NOMO-1 treated with dmso at 0.1 percent for 144 hours (cell line): ENCODE results near the gene CDYL2.
"Not testable (repeated sequence)": the region's sequence is repeated elsewhere in the genome, so short reads cannot be mapped to it uniquely, and the experiment has no call there.

ENCODE experiments used
- DNase-seq: peaks from one replicate; lab custom pipeline; 2025; ENCODE audit not compliant: unreplicated experiment; lab: John Stamatoyannopoulos, UW

The CDYL2 gene, protein sequence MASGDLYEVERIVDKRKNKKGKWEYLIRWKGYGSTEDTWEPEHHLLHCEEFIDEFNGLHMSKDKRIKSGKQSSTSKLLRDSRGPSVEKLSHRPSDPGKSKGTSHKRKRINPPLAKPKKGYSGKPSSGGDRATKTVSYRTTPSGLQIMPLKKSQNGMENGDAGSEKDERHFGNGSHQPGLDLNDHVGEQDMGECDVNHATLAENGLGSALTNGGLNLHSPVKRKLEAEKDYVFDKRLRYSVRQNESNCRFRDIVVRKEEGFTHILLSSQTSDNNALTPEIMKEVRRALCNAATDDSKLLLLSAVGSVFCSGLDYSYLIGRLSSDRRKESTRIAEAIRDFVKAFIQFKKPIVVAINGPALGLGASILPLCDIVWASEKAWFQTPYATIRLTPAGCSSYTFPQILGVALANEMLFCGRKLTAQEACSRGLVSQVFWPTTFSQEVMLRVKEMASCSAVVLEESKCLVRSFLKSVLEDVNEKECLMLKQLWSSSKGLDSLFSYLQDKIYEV

DNA sequence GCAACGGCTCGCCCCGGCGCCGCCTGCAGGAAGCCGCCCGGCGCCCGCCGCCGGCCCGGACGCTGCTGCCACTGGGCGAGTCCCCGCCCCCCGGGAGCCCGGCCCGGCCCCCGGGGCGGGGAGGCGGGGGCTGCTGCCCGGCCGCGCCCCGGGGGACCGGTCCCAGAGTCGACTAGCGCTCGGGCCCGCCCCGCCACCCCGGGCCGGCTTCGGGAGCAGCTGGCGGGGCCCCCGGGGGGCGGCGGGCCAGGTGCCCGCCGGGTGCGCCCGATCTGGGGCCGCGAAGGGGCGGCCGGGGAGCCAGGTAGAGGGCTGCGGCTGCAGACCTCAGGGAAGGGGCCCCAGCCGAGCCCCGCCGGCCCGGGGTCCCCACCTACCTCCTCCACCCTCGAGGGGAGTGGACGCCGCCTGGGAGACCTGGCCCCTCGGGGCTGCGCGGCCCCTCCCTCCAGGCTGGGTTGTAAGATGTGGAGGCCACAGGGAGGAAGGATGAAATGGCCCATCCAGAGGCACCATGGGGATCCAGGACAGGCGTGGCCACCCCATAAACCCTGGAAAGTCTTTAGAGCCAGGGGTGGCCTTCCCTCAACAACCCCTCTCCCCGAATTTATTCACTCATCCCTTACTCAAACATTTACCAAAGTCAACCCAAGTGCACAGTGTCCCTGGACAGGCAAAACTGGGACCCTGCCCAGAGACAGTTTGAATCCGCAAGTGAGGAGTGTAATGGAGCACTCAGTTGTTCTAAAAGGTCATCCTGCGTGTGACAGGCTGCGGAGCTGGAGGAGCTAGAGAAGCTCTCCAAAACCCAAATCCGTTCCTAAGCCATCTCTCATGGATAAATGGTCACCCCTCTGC lies at the start of gene CDYL2:
Gene CDYL2, minus strand, starts transcription at position 73 of the 858 bp plus-strand sequence. CDS start 425 bp downstream, outside the sequence.
- DNase-seq, result peak; percentile 28

DNA sequence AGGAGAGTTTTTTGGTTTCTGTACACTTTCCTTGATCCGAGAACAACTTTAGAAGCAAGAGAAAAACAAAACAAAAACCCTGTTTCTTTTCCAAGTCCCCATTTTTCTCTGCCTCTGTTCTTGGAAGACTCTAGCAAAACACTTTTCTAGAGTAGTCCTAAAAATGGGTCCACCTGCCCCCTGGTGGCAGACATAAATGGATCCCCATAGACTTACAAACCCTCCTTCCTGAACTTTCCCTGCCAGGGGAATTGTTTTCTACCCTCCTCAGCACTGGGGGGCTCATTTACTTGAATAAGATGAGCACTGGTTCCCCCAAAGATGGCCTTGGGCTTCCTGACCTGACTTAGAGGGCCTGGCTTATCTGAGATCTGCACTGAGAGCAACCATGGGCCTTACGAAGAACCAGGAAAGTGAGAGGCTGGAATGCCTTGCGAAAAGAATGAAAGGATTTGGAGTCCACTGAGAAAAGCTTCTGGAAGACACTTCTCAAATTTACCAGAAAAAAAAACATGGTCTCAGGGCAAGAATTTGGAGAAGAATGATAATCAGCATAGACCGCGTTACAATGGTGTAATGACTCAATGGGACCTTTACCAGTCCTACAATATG lies 48.0 kb upstream of the CDYL2 start:
- DNase-seq, result no peak

DNA sequence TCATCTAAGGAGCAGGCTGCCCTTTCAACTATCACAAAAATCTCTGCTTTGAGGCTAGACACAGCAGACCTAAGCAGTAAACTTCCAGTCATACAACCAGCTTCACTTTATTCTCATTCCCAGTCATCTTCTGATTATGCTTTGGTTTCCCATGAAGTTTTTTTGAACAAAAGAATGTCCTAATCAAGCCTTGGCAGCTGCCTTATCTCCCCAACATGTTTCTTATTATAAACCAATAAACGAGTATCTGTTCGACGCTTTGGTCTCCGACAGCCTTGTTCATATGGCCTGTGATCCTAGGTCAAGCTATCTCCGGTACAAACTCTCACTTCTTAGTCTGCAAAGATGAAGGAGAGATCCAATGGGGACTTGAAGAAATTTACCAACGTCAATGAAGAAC lies 47.4 kb upstream of the CDYL2 start:
- DNase-seq, result no peak

DNA sequence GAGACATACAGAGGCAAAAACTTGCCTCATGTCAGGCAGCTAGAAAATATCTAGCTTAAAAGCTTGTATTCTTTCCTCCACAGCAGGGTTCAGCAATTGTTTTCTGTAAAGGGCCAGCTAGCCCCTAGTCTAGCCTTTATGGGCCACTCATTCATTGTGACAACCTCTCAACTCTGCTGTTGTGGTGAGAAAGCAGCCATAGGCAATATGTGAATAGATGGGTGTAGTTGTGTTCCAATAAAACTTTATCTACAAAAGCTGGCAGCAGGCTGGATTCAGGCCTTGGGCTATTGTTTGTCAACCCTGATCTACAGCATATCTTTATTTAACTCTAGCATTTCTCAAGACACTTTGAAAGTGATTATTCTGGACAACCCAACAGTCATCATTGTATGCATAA lies 46.4 kb upstream of the CDYL2 start:
- no peak for DNase-seq

DNA sequence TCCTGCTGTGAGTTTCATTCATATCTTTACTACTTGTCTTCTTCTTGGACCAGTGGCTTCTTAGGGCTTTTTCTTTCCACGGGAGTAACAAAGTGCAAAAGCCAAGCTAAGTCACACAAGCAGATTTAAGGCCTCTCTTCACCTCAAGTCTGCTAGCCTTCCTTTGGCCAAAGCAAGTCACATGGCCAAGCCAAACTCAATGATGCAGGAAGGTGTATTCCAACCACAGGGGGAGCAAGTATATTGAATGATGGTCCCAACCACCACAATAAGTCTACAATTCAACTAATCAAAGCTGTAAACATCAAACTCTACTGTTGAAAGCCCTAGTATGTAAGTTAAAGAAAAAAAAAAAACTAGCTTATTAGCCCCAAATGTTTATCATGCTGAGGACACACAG lies 44.5 kb upstream of the CDYL2 start:
- DNase-seq, result no peak

DNA sequence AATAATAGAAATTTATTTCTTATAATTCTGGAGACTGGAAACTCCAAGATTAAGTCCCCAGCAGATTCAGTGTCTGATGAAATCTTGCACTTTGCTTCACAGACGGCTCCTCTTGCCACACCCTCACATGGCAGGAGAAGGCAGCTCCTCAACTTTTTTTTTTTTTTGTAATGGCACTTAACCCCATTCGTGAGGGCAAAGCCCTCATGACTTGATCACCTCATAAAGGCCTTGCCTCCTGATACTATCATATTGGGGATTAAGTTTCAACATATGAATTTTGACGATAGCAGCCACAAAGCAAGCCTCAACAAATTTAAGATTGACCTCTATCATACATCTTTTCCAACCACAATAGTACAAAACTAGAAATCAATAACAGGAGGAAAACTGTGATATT lies 42.3 kb upstream of the CDYL2 start:
- DNase-seq, result no peak

DNA sequence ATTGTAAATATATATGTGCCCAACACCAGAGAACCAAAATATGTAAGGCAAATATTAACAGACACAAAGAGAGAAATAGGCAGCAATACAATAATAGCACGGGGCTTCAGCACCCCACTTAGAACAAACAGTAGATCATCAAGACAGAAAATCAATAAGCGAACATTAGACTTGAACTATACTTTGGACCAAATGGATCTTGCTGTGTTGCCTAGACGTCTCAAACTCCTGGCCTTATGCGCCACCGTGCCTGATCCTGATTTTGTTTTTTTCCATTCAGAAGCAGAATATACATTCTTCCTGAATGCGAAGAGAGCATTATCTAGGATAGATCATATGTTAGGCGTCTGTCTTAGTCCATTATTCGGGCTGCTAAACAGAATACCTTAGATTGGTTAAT lies 41.9 kb upstream of the CDYL2 start:
- no peak for DNase-seq

DNA sequence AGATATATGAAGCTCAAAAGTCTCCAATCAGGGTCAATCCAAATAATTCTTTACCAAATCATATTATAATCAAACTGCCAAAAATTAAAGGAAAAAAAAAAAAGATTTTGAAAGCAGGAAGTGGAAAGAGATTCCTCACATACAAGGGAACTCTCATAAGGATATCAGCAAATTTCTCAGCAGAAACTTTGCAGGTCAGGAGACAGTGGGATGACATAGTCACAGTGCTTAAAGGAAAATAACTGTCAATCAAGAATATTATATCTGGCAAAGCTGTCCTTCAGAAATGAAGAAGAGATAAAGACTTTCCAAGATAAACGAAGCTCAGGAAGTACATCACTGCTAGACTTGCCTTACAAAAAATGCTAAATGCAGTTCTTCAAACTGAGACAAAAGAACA lies 40.0 kb upstream of the CDYL2 start:
- DNase-seq, result no peak

DNA sequence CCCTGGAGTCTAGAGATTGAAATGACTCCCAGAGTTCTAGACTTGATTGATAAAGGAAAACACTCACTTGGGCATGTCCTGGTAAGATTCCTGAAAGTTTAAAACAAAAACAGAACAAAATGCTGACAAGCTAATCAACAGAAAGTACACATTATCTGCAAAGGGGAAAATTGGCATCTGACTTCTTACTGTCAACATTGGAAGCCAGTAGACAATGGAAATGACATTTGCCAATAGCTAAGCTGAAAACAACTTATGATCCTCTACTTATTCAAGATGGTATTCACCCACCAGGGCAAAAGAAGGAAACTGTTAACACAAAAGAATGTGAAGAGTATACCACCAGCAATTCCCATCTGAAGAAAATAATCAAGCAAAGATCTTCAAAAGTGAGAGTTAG lies 36.8 kb upstream of the CDYL2 start:
- no peak for DNase-seq

DNA sequence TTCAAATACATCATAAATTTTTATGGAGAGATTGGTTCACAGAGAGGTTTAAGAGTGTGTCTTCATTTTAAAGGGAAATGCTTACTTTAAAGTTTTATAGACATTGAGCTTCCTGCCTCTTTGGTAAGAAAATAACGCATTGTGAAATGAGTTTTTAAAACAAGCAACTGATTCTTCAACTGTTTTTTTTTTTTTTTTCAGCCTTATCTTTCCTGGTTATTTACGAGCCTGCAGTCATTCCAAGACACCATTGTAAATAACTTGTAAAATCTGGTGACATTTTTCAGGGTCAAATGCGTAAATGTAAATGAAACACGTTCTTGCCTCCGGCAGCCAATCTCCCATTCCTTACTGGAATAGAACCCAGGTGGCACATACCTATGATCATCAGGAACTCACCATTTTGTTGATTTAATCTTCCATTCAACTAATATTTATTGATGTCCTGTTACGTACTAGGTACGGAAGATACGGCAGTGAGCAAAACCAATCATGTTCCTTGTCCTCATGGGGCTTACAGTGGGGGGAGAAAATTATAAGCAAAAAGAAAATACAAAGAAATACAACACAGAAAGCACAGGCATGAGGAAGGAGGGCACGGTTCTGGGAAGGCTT lies 33.2 kb upstream of the CDYL2 start:
- DNase-seq, result no peak

DNA sequence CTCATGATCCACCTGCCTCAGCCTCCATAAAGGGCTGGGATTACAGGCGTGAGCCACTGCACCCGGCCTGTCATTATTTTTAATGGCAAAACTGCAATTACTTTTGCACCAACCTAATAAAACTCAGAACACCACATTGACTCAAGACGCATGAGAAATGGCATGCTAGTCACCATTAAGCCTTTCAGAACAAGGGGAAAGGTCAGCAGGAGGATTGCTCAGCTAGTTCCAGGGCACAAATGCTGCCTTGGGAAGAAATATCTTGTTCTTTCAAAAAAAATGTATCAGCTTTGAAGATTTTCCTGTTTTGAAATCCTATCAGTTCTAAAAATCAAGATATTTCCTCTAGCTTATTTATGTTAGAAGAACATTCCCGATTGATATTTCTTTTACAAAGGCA lies 32.4 kb upstream of the CDYL2 start:
- DNase-seq, result no peak

DNA sequence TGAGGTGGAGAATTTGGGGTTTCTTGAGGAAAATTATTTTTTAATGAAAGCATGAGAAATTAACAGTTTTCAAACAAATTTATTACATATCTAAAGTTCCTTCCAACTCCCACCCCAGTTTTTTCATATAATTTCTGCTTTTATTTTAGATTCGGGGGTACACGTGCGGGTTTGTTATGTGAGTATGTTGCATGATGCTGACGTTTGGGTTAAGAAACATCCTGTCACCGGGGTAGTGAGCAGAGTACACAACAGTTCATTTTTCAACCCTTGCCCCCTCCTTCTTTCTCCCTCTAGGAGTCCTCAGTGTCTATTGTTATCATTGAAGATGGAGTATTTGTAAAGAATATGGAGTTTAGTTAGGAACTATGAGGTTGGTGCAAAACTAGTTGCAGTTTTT lies 31.8 kb upstream of the CDYL2 start:
- DNase-seq, result no peak

DNA sequence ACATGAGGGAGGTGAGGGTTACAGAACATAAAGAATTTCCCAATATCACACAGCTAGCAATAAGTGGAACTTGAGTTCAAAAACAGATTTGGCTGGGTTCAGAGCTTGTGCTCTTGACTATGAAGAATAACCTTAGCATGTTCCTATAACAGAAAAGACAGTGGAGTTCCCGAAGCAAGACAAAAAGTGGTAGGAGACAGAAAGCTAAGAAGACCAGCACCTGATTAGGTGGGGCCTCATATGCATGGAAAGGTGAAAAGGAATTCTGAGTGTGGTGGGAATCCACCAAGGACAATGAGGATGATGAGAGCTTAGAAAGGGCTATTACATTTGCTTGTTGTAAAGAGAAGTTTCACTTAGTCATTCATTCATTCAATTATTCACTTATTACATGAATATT lies 26.6 kb upstream of the CDYL2 start:
- no peak for DNase-seq

DNA sequence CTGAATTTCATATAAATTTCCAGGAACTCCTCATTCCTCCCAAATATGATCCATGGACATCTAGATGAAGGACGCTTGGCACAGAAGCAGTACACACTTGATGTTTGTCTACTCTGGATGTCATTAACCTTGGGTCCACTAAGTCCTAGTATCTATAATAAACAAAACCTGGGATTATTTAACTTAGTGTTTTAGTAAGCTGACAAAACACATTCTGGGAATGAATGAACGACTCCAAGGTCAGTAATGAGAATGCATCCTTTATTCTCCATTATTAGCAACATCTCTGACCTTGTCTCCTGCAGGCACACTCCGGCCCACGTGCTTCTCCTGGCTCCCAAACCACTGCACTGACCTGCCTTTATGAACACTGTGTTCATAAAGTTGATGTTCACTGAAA lies 24.1 kb upstream of the CDYL2 start:
- DNase-seq, result no peak

DNA sequence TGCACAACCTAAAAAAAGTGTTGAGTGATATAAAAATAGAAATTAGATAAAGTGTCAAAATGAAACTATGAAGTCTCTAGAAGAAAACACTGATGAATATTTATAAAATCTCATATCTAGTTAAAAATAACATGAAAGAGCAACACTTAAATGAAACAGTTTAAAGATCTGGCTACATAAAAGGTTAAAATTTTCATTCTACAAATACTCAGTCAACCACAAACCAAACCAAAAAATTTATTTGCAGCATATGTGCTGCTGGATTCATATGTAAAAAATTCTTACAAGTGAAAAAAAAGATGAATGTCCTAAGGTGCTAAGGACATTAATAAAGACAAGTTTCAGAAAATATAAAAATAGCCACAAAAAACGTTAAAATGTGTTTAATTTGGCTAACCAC lies 22.6 kb upstream of the CDYL2 start:
- DNase-seq, result no peak

DNA sequence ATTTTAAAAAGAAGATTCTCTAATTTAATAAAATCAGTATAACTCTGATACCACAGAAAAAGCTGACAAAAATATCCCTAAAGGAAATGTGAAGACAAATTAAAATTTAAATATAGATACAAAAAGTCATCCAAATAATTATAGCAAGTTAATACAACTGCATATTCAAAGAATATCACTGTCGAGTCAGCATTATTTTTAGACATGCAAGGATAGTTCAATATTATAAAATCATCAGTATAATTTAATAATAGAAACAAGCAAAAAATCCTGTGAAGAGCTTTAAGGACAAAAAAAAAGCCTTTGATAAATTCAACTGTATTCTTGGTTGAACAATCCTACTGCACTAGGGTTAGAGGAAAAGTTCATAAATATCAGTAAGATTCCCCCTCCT lies 21.0 kb upstream of the CDYL2 start:
- no peak for DNase-seq

DNA sequence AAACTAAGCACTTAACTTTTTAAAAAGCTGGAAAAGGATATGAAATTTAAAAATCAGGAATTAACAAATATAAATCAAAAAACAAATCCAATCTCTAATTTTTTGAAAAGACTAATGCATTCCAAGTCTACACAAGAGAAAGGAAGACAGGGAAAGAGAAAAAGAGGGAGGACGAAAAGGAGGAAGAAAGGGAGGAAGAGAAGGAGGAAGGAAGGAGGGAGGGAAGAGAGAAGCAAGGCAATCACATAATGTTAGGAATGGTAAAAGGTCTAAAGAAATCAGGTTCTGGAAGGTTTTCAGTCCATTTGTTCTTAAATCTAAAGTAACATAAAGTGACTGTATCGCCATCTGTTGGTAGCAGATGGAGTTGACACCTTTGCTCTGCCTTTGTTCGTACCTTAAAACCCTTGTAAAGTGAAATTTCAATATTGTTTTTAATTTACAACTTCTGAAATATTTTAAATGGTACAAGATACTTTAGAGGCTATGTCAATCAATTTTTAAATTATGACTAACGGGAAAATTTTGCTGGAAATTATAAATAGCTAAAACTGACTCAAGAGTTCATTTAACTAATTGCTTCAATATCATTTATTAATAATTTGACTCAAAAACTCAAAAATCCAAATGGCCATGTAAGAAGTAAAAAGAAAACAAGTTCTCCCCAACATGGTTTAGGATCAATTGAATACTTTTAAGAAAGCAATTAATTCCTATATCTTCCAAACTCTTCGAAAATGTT lies 20.4 kb upstream of the CDYL2 start:
- DNase-seq, result peak; percentile 1

DNA sequence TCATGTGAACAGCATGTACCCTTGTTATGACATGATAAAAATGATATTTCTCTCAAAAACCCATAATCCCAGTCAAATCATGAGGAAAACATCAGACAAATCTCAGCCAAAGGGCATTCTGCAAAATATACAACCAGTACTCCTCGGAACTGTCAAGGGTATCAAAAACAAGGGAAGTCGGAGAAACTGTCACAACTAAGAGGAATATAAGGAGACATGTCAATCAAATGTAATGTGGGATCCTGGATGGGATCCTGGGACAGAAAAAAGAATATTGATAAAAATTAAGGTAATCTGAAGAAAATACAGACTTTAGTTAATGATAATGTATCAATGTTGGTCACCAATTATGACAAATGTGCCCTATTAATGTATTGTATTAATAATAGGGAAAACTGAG lies 15.6 kb upstream of the CDYL2 start:
- no peak for DNase-seq

DNA sequence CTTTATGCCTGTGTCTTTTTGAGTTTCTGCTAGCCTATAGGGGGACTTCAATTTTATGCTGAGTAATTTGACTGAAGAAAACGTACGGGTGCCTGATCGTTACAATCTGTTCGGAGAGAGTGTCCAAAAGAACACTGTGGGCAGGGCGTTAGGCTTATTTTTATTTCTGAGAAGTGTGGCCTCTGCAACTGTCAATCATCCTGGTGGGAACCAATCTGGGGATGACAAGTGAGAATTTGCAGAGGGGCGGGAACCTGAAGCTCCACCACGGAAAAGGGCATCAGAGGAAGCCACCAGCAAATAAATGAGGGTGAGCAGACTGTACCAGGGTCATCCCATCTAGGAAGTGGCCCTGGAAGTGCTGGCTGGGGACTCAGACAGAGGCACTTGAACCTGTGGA lies 12.0 kb upstream of the CDYL2 start:
- DNase-seq, result no peak

DNA sequence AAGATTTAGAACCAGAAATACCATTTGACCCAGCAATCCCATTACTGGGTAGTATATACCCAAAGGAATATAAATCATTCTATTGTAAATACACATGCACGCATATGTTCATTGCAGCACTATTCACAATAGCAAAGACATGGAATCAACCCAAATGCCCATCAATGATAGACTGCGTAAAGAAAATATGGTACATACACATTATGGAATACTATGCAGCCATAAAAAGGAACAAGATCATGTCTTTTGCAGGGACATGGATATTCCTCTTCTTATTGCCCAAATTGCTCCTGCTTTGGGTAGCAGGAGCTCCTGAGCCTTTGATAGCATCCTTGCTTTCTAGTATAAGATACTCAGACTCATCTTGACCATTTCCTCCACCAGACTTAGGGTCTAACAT lies 10.9 kb upstream of the CDYL2 start:
- DNase-seq, result not testable (repeated sequence)

DNA sequence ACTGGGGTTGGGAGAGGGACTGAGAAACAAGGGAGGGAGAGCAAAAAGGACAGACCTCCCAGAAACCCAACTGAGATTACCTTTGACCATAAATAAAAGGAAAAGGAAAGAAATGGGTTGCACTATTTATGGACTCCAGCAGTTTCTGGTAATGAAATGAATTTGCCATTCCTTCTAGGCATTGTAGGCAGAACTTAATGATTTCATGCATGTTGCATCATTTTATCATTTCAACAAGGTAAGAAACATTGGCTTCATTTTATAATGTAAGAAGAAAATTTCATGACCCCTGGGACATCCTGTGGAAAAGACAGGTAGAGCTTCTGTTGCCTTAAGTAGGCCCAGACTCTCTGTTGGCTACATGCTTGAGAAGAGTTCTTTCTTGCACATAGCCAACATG lies 8.2 kb upstream of the CDYL2 start:
- no peak for DNase-seq
